ENCODE data around the gene TESK2. TPM values are rescaled to one million over a fixed set of nuclear protein-coding genes. Genes with fewer than 3 reads are reported as not detected.

TESK2 gene
- total RNA-seq, 4 donors from 2014 or later: 16.0 to 28.9 (median 22.8) TPM

DNA sequence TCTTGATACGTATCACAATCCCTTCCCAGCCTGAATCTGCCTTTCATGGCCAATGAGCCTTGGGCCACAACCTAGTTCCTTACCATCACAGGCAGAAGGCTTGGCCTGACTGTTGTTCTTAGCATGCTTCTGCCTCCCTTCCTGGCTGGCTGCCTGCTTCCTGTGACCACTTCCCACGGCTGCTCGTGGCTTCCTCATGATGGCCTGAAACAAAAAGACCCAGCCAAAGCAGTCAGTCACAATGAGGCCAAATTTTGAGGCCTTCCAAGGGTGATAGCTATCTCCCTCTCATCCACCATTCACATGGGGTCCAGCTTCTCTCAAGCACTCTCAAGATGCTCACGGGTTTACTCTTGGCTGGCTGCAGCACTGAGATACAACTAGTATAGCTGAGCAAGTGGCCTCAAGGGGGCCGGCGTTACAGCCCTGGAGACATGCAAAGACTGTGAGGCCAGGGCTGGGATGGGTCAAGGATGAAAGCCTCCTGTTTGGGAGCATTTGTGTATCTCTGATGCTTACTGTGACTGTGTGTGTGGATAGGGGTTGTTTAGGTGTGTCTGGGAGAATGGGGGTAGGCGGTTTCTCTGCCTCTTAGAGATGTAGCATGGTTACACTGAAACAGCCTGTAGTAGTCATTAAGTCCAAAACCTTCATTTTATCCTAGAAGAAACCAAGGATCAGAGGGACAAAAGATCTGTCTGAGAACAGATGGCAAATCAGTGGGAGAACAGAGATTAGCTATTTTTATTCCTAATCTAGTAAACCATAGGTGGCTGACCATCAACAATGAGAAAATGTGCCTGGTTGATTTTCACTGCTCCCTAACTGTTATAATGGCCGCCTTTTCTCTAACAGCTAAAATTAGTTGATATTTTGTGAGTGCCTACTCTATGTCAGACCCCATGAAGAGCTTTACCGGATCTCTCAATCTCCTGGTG lies 156.4 kb downstream of the TESK2 start:
- Histone ChIP-seq H3K4me1 (peaks cover 7% of the 10 kb centered on the region), H3K4me3 (no peak overlapping the region), H3K27me3 (no peaks in the 10 kb centered on the region), H3K27ac (no peak overlapping the region), H3K9me3 (no peaks in the 10 kb centered on the region), H3K36me3 (peaks cover 44% of the 10 kb centered on the region)
- no peak for DNase-seq (ENCODE audit: low spot score in 2 of 2)
- WGBS: 67% methylated on average over 8 of the region's 9 CpGs
- TF ChIP-seq POLR2A (IDR thresholded peaks at IDR 0.05) (no peak), POLR2AphosphoS5 (IDR thresholded peaks at IDR 0.05) (no peak), EP300 (IDR thresholded peaks at IDR 0.05) (no peak)
- TF ChIP-seq, protein P1, sequence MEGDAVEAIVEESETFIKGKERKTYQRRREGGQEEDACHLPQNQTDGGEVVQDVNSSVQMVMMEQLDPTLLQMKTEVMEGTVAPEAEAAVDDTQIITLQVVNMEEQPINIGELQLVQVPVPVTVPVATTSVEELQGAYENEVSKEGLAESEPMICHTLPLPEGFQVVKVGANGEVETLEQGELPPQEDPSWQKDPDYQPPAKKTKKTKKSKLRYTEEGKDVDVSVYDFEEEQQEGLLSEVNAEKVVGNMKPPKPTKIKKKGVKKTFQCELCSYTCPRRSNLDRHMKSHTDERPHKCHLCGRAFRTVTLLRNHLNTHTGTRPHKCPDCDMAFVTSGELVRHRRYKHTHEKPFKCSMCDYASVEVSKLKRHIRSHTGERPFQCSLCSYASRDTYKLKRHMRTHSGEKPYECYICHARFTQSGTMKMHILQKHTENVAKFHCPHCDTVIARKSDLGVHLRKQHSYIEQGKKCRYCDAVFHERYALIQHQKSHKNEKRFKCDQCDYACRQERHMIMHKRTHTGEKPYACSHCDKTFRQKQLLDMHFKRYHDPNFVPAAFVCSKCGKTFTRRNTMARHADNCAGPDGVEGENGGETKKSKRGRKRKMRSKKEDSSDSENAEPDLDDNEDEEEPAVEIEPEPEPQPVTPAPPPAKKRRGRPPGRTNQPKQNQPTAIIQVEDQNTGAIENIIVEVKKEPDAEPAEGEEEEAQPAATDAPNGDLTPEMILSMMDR (IDR thresholded peaks at IDR 0.05): no peak

DNA sequence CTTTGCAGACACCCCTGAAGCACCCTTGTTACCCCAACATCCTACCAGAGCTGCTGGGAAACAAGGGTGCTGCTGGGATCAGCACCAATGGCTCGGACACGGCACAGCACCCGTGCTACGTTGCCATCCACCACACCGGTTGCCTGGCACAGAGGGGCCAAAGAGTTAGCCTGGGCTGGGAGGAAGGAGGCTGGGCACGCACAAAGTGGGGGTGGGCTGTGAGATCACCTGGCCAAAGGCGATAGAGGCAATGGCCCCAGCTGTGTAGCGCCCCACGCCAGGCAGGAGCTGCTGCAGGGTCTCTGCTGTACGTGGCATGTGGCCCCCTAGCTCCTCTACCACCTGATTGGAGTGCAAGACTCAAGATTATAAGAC lies 158.6 kb downstream of the TESK2 start:
- WGBS: 91% methylated on average over 6 of the region's 10 CpGs
- DNase-seq (ENCODE audit: low spot score in 2 of 2): no peak
- H3K36me3 ChIP-seq: peaks cover 45% of the 10 kb centered on the region
- H3K4me1 ChIP-seq: peaks cover 4% of the 10 kb centered on the region
- H3K27me3 ChIP-seq: no peaks in the 10 kb centered on the region
- H3K4me3 ChIP-seq: no peak overlapping the region
- no peak overlapping the region for H3K27ac ChIP-seq
- TF ChIP-seq POLR2AphosphoS5 (IDR thresholded peaks at IDR 0.05): no peak
- no peak for TF ChIP-seq POLR2A (IDR thresholded peaks at IDR 0.05)
- TF ChIP-seq, protein P1 (IDR thresholded peaks at IDR 0.05): no peak
- TF ChIP-seq EP300 (IDR thresholded peaks at IDR 0.05): no peak
- no peaks in the 10 kb centered on the region for H3K9me3 ChIP-seq

DNA sequence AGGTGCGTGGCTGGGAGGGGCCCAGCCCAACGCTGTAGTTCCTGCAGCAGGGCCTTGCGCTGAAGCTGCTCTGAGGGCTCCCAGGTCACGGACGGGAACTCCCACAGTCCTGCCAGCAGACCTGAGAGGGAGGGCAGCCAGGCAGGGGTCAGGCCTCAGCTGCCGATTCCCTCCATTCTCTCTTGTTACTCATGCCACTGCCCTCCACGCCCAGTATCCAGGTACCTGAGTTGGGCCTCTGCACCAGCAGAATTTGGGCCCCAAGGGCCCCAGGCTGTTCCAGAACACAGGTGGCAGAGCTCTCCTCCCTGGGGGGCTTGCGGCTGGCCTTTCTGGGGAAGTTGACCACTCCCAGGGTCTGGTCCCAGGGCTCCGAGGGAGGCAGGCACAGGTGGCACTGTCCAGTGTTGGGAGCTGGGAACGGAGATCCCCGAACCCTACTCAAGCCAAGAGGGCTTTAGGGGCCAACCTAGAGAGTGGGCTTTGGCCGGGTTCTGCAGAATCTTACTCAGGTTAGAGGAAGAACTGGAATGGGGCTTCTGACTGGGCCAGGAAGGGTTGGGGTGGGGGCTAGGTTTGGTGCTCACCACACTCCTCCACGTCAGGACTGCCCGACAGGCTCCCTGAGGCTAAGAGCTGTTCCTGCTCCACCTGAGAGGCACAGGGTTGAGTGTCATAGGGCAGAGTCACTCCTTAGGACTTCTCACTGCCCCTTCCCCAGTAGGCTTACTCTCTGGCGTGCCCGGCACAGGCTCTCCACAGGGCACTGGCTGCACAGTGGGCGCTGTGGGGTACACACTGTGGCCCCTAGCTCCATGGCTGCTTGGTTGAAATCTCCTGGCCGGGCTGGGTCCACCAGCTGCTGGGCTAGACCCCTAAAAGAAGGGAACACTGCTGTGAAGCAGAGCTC lies 159.3 kb downstream of the TESK2 start:
- TF ChIP-seq POLR2AphosphoS5 (IDR thresholded peaks at IDR 0.05): no peak
- TF ChIP-seq, protein P1 (IDR thresholded peaks at IDR 0.05): no peak
- TF ChIP-seq EP300 (IDR thresholded peaks at IDR 0.05): no peak
- no peak for TF ChIP-seq POLR2A (IDR thresholded peaks at IDR 0.05)
- Histone ChIP-seq H3K4me1 (peaks cover 10% of the 10 kb centered on the region), H3K9me3 (no peaks in the 10 kb centered on the region), H3K36me3 (peaks cover 45% of the 10 kb centered on the region), H3K27ac (no peak overlapping the region), H3K27me3 (no peaks in the 10 kb centered on the region), H3K4me3 (no peak overlapping the region)
- 93% methylated on average over 5 of the region's 18 CpGs for WGBS
- DNase-seq (ENCODE audit: low spot score in 2 of 2): no peak

DNA sequence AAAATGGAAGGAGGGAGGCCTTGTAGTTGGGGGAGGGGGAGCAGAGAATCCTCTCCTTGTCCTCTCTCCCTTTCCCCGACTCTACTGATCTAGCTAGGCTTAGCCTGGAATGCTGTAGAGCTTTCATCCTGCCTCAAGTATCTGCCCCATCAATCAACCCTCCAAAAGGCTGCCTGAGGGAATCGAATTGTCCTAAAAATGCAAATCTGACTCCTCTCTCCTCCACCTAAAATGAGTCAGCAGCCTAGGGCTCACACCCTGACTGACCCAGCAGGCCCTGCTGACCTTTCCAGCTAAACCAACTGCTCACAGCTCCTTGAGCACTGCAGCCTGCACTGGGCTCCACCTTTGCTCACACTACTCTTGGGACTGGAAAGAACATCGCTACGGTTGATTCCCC lies 161.5 kb downstream of the TESK2 start:
- peaks cover 45% of the 10 kb centered on the region for H3K36me3 ChIP-seq

DNA sequence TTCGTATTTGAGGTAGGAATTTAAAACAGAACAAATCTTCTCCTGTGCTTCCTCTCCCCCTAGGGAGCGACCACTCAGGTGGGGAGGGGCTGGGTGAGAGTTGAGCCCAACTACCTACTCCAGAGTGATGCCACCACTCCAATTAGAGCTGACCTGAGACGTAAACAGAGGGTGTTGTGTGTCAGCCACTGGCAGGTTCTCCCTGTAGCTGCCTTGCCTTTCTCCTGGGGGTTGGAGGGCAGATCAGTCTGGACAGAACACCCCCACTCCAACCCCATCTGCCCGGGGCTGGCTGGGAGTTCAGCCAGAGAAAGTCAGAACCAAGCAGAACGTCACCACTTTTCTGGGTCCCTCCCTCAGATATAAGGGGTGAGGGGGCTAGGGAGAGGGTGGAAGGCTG lies 162.3 kb downstream of the TESK2 start:
- no peak overlapping the region for H3K4me3 ChIP-seq
- H3K27me3 ChIP-seq: no peaks in the 10 kb centered on the region
- H3K36me3 ChIP-seq: peaks cover 42% of the 10 kb centered on the region
- no peaks in the 10 kb centered on the region for H3K9me3 ChIP-seq
- peaks cover 16% of the 10 kb centered on the region for H3K4me1 ChIP-seq
- no peak overlapping the region for H3K27ac ChIP-seq
- no peak for DNase-seq (ENCODE audit: low spot score in 2 of 2)
- TF ChIP-seq, protein P1 (IDR thresholded peaks at IDR 0.05): no peak
- TF ChIP-seq POLR2AphosphoS5 (IDR thresholded peaks at IDR 0.05) (no peak), EP300 (IDR thresholded peaks at IDR 0.05) (no peak), POLR2A (IDR thresholded peaks at IDR 0.05) (no peak)
- 76% methylated on average over 5 of the region's 5 CpGs for WGBS

More for the DNA sequence above, 161.5 kb downstream of the TESK2 start:
- Histone ChIP-seq H3K4me3 (no peak overlapping the region), H3K4me1 (peaks cover 16% of the 10 kb centered on the region), H3K27me3 (no peaks in the 10 kb centered on the region), H3K9me3 (no peaks in the 10 kb centered on the region), H3K27ac (no peak overlapping the region)
- 63% methylated on average over 1 of the region's 4 CpGs for WGBS
- TF ChIP-seq EP300 (IDR thresholded peaks at IDR 0.05): no peak
- no peak for DNase-seq (ENCODE audit: low spot score in 2 of 2)

Measured in suprapubic skin (tissue), 4 donors.